Measurements from ENCODE around the gene FAM78B. TPM values are rescaled to one million over a fixed set of nuclear protein-coding genes. Genes with fewer than 3 reads are reported as not detected.

FAM78B gene
- total and polyA plus RNA-seq, 2 experiments from 2014 or later = 0.77 TPM; not detected in 1

DNA sequence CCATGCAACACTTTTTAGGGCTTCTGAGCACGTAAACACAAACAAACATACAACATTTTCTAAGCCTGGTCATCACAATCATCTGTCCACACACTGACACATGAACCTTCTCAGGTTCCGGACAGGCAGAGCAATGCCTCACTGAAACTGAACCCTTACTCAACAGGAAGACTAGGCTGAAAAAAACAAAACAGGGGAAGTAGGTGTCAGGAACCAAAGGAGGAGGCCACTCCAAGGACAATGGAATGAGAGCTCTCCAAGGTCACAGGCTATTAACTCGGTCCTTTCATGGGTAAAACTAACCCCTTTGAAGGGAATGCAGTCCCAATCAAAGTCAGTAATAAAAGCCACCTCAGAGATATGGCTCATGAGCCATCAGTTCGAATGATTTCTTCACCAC is 76.6 kb downstream of the FAM78B start:
- H2AFZ ChIP-seq = no peak overlapping the region
- H3K27me3 ChIP-seq = no peaks in the 10 kb centered on the region
- no peak overlapping the region for H3K4me3 ChIP-seq
- no peaks in the 10 kb centered on the region for H3K36me3 ChIP-seq (replicated peaks; ENCODE audit: insufficient read depth, low read depth)
- H3K9me3 ChIP-seq (ENCODE audit: low read depth) = no peaks in the 10 kb centered on the region
- DNase-seq (ENCODE audit: low spot score) = no peak
- no peak overlapping the region for H3K27ac ChIP-seq
- H3K9me2 ChIP-seq (replicated peaks; ENCODE audit: insufficient read depth) = no peaks in the 10 kb centered on the region
- no peaks in the 10 kb centered on the region for H3K4me1 ChIP-seq (ENCODE audit: insufficient read depth)
- no peaks in the 10 kb centered on the region for H3K79me2 ChIP-seq
- TF ChIP-seq EZH2 (IDR thresholded peaks at IDR 0.05; ENCODE audit: borderline replicate concordance) (no peak), EZH2phosphoT487 (IDR thresholded peaks at IDR 0.05; ENCODE audit: low read depth, severe bottlenecking, unreplicated experiment) (no peak)
- TF ChIP-seq, protein P1, sequence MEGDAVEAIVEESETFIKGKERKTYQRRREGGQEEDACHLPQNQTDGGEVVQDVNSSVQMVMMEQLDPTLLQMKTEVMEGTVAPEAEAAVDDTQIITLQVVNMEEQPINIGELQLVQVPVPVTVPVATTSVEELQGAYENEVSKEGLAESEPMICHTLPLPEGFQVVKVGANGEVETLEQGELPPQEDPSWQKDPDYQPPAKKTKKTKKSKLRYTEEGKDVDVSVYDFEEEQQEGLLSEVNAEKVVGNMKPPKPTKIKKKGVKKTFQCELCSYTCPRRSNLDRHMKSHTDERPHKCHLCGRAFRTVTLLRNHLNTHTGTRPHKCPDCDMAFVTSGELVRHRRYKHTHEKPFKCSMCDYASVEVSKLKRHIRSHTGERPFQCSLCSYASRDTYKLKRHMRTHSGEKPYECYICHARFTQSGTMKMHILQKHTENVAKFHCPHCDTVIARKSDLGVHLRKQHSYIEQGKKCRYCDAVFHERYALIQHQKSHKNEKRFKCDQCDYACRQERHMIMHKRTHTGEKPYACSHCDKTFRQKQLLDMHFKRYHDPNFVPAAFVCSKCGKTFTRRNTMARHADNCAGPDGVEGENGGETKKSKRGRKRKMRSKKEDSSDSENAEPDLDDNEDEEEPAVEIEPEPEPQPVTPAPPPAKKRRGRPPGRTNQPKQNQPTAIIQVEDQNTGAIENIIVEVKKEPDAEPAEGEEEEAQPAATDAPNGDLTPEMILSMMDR (IDR thresholded peaks at IDR 0.05; ENCODE audit: poor library complexity) = no peak
- H4K20me1 ChIP-seq (ENCODE audit: insufficient read depth, poor library complexity, severe bottlenecking) = no peaks in the 10 kb centered on the region
- no peak overlapping the region for H3K4me2 ChIP-seq
- WGBS (ENCODE audit: low lambda C conversion rate, missing lambda C conversion rate) = 74% methylated on average over 4 of the region's 4 CpGs

DNA sequence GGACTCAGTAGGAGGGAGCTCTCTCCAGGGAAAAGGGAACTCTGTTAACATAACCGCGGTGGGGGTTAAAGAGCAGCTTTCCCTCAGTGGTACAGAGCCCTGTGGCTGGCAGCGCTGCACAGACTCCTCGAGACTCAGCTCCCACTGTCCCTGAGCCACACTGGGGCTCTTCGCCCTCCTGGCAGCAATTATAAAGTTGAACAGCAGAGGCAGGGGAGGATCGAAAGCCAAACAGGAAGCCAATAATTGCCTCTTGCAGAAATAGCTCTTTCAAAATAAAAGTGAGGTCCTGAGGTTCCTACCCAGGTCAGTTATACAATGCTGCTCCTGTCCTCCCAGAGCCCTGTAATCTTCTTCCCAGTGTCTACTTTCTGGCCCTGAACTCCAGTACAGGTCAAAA is 77.0 kb downstream of the FAM78B start:
- Histone ChIP-seq H3K9me3 (ENCODE audit: low read depth) (no peaks in the 10 kb centered on the region), H3K27ac (no peak overlapping the region), H2AFZ (no peak overlapping the region), H3K36me3 (replicated peaks; ENCODE audit: insufficient read depth, low read depth) (no peaks in the 10 kb centered on the region), H3K9me2 (replicated peaks; ENCODE audit: insufficient read depth) (no peaks in the 10 kb centered on the region), H3K79me2 (no peaks in the 10 kb centered on the region), H3K4me3 (no peak overlapping the region), H3K27me3 (no peaks in the 10 kb centered on the region), H3K4me1 (ENCODE audit: insufficient read depth) (no peaks in the 10 kb centered on the region), H3K4me2 (no peak overlapping the region), H4K20me1 (ENCODE audit: insufficient read depth, poor library complexity, severe bottlenecking) (no peaks in the 10 kb centered on the region)
- TF ChIP-seq EZH2 (IDR thresholded peaks at IDR 0.05; ENCODE audit: borderline replicate concordance) (no peak), EZH2phosphoT487 (IDR thresholded peaks at IDR 0.05; ENCODE audit: low read depth, severe bottlenecking, unreplicated experiment) (no peak)
- TF ChIP-seq, protein P1 (IDR thresholded peaks at IDR 0.05; ENCODE audit: poor library complexity) = no peak
- 42% methylated on average over 6 of the region's 6 CpGs for WGBS (ENCODE audit: low lambda C conversion rate, missing lambda C conversion rate)
- DNase-seq (ENCODE audit: low spot score) = no peak

DNA sequence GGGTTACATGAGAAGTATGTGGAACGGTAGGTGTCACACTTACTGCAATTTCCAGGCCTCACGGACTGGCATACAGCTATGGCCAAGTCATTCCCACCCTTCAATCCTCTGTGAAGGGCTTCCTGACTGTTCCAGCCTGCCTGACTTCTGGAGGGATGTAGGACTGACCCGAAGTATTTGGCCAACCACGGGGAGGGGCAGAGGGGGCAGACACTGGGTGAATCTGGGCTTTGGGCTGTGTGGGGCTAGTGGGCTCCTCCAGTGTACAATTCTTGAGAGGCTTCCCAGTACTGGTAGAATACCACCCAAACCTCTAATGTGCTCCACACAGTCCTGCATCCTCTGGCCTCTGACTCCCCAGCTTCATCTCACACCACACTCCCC is 78.2 kb downstream of the FAM78B start:
- WGBS (ENCODE audit: low lambda C conversion rate, missing lambda C conversion rate) = 66% methylated on average over 4 of the region's 4 CpGs
- no peak overlapping the region for H3K4me3 ChIP-seq
- H3K9me3 ChIP-seq (ENCODE audit: low read depth) = no peaks in the 10 kb centered on the region
- TF ChIP-seq EZH2 (IDR thresholded peaks at IDR 0.05; ENCODE audit: borderline replicate concordance) (no peak), EZH2phosphoT487 (IDR thresholded peaks at IDR 0.05; ENCODE audit: low read depth, severe bottlenecking, unreplicated experiment) (no peak)
- TF ChIP-seq, protein P1 (IDR thresholded peaks at IDR 0.05; ENCODE audit: poor library complexity) = no peak
- H3K4me2 ChIP-seq = no peak overlapping the region
- H3K9me2 ChIP-seq (replicated peaks; ENCODE audit: insufficient read depth) = no peaks in the 10 kb centered on the region
- no peak for DNase-seq (ENCODE audit: low spot score)
- H3K27ac ChIP-seq = no peak overlapping the region
- H3K79me2 ChIP-seq = no peaks in the 10 kb centered on the region
- H3K4me1 ChIP-seq (ENCODE audit: insufficient read depth) = no peaks in the 10 kb centered on the region
- no peaks in the 10 kb centered on the region for H4K20me1 ChIP-seq (ENCODE audit: insufficient read depth, poor library complexity, severe bottlenecking)
- H2AFZ ChIP-seq = no peak overlapping the region
- H3K36me3 ChIP-seq (replicated peaks; ENCODE audit: insufficient read depth, low read depth) = no peaks in the 10 kb centered on the region
- no peaks in the 10 kb centered on the region for H3K27me3 ChIP-seq
